ENCODE measurements around the gene ZIC4. TPM values are rescaled to one million over a fixed set of nuclear protein-coding genes. Genes with fewer than 3 reads are reported as not detected.

The ZIC4 gene
- polyA plus RNA-seq, 1 of the 3 experiments (the other 2 are of a cell fraction): 1.3 TPM

- DNase-seq: no peak
- Histone ChIP-seq H3K27me3 (ENCODE audit: insufficient read depth) (peaks cover 20% of the 10 kb centered on the region; the same call in 1 of the 2 replicates), H3K9me3 (no peaks in the 10 kb centered on the region), H3K27ac (ENCODE audit: low read depth in 2 of 2, low read length in 1 of 2) (no peak overlapping the region), H2AFZ (ENCODE audit: low read depth) (no peak overlapping the region), H4K20me1 (ENCODE audit: insufficient read depth) (no peaks in the 10 kb centered on the region), H3K36me3 (replicated peaks in 1 of 2; ENCODE audit: control insufficient read depth in 1 of 2, insufficient read depth in 2 of 2, low read length in 1 of 2) (no peaks in the 10 kb centered on the region), H3K9me2 (no peaks in the 10 kb centered on the region), H3K4me3 (ENCODE audit: low read depth in 2 of 2, low read length in 1 of 2) (no peak overlapping the region), H3F3A (replicated peaks; ENCODE audit: insufficient read depth) (no peaks in the 10 kb centered on the region), H3K79me2 (ENCODE audit: insufficient read depth) (no peaks in the 10 kb centered on the region), H3K9ac (no peak overlapping the region), H3K4me1 (ENCODE audit: control insufficient read depth in 1 of 2, insufficient read depth in 2 of 2, low read depth in 1 of 2, low read length in 1 of 2) (no peaks in the 10 kb centered on the region), H3K4me2 (no peak overlapping the region)
- CTCF ChIA-PET: interaction anchor here (0.7 kb wide), 1 partner anchor 1120 kb away, joined by 3 read pairs; no protein-coding TSS in a partner anchor
- POLR2A ChIA-PET: no interaction called here
- WGBS (ENCODE audit: low lambda C conversion rate): 33% methylated on average over 3 of the region's 3 CpGs
- TF ChIP-seq, protein P1, sequence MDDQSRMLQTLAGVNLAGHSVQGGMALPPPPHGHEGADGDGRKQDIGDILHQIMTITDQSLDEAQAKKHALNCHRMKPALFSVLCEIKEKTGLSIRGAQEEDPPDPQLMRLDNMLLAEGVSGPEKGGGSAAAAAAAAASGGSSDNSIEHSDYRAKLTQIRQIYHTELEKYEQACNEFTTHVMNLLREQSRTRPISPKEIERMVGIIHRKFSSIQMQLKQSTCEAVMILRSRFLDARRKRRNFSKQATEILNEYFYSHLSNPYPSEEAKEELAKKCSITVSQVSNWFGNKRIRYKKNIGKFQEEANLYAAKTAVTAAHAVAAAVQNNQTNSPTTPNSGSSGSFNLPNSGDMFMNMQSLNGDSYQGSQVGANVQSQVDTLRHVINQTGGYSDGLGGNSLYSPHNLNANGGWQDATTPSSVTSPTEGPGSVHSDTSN (IDR thresholded peaks at IDR 0.05): no peak
- TF ChIP-seq, protein P2, sequence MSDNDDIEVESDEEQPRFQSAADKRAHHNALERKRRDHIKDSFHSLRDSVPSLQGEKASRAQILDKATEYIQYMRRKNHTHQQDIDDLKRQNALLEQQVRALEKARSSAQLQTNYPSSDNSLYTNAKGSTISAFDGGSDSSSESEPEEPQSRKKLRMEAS (IDR thresholded peaks at IDR 0.05; ENCODE audit: low read depth): no peak
Observed at GRCh38 chr3:147427746-147428145, 21.4 kb upstream of the ZIC4 start.

- H3K27me3 ChIP-seq (ENCODE audit: insufficient read depth): peaks cover 28% of the 10 kb centered on the region
Observed at GRCh38 chr3:147426931-147427330, 20.6 kb upstream of the ZIC4 start.

GRCh38 chr3:147425388-147425850, 19.1 kb upstream of the ZIC4 start:
- H3K79me2 ChIP-seq (ENCODE audit: insufficient read depth): no peaks in the 10 kb centered on the region
- POLR2A ChIA-PET: no interaction called here
- H3K9me3 ChIP-seq: no peaks in the 10 kb centered on the region
- no peaks in the 10 kb centered on the region for H3K4me1 ChIP-seq (ENCODE audit: control insufficient read depth in 1 of 2, insufficient read depth in 2 of 2, low read depth in 1 of 2, low read length in 1 of 2)
- no peaks in the 10 kb centered on the region for H3F3A ChIP-seq (replicated peaks; ENCODE audit: insufficient read depth)
- no peak overlapping the region for H3K4me2 ChIP-seq
- 30% methylated on average over 1 of the region's 1 CpG for WGBS (ENCODE audit: low lambda C conversion rate)
- no peaks in the 10 kb centered on the region for H3K36me3 ChIP-seq (replicated peaks in 1 of 2; ENCODE audit: control insufficient read depth in 1 of 2, insufficient read depth in 2 of 2, low read length in 1 of 2)
- CTCF ChIA-PET: no interaction called here
- H3K27ac ChIP-seq (ENCODE audit: low read depth in 2 of 2, low read length in 1 of 2): no peak overlapping the region
- no peaks in the 10 kb centered on the region for H3K9me2 ChIP-seq
- H3K4me3 ChIP-seq (ENCODE audit: low read depth in 2 of 2, low read length in 1 of 2): no peak overlapping the region
- DNase-seq: no peak
- H4K20me1 ChIP-seq (ENCODE audit: insufficient read depth): no peaks in the 10 kb centered on the region
- H3K27me3 ChIP-seq (ENCODE audit: insufficient read depth): peaks cover 43% of the 10 kb centered on the region
- no peak overlapping the region for H2AFZ ChIP-seq (ENCODE audit: low read depth)
- H3K9ac ChIP-seq: no peak overlapping the region
- TF ChIP-seq, protein P1 (IDR thresholded peaks at IDR 0.05): no peak
- TF ChIP-seq FOXM1 (IDR thresholded peaks at IDR 0.05; ENCODE audit: low read depth) (no peak), FOXJ3 (CRISPR knock-in tag; IDR thresholded peaks at IDR 0.05) (no peak), MXI1 (IDR thresholded peaks at IDR 0.05; ENCODE audit: low read depth, low read length) (no peak), RFX5 (IDR thresholded peaks at IDR 0.05; ENCODE audit: low read length) (no peak), CHD2 (IDR thresholded peaks at IDR 0.05; ENCODE audit: low read length, partially characterized antibody) (no peak), TCF12 (IDR thresholded peaks at IDR 0.05) (no peak), NRF1 (IDR thresholded peaks at IDR 0.05; ENCODE audit: low read depth, low read length) (no peak), RCOR1 (IDR thresholded peaks at IDR 0.05; ENCODE audit: low read length) (no peak), GATA2 (CRISPR knock-in tag; IDR thresholded peaks at IDR 0.05) (no peak), RAD21 (IDR thresholded peaks at IDR 0.05; ENCODE audit: low read length) (no peak), RXRA (IDR thresholded peaks at IDR 0.05; ENCODE audit: borderline replicate concordance, low read depth) (no peak), TEAD4 (IDR thresholded peaks at IDR 0.05; ENCODE audit: borderline replicate concordance, insufficient read depth) (no peak), MEF2A (IDR thresholded peaks at IDR 0.05; ENCODE audit: borderline replicate concordance, low read depth) (no peak), USF1 (IDR thresholded peaks at IDR 0.05; ENCODE audit: borderline replicate concordance, low read depth) (no peak), YY1 (IDR thresholded peaks at IDR 0.05; ENCODE audit: low read depth) (no peak), USF2 (IDR thresholded peaks at IDR 0.05; ENCODE audit: borderline replicate concordance, low read depth, low read length) (no peak)
- TF ChIP-seq, protein P2 (IDR thresholded peaks at IDR 0.05; ENCODE audit: low read depth): no peak

More at GRCh38 chr3:147426931-147427330, 20.6 kb upstream of the ZIC4 start:
- Histone ChIP-seq H3K4me1 (ENCODE audit: control insufficient read depth in 1 of 2, insufficient read depth in 2 of 2, low read depth in 1 of 2, low read length in 1 of 2) (no peaks in the 10 kb centered on the region), H3F3A (replicated peaks; ENCODE audit: insufficient read depth) (no peaks in the 10 kb centered on the region), H3K9me2 (no peaks in the 10 kb centered on the region), H3K4me2 (no peak overlapping the region), H3K79me2 (ENCODE audit: insufficient read depth) (no peaks in the 10 kb centered on the region), H3K27ac (ENCODE audit: low read depth in 2 of 2, low read length in 1 of 2) (no peak overlapping the region), H3K36me3 (replicated peaks in 1 of 2; ENCODE audit: control insufficient read depth in 1 of 2, insufficient read depth in 2 of 2, low read length in 1 of 2) (no peaks in the 10 kb centered on the region), H3K9ac (no peak overlapping the region), H2AFZ (ENCODE audit: low read depth) (no peak overlapping the region), H4K20me1 (ENCODE audit: insufficient read depth) (no peaks in the 10 kb centered on the region), H3K4me3 (ENCODE audit: low read depth in 2 of 2, low read length in 1 of 2) (no peak overlapping the region), H3K9me3 (no peaks in the 10 kb centered on the region)
- 38% methylated on average over 2 of the region's 2 CpGs for WGBS (ENCODE audit: low lambda C conversion rate)
- TF ChIP-seq POLR2AphosphoS5 (IDR thresholded peaks at IDR 0.05; ENCODE audit: low read depth, low read length): no peak
- no peak for TF ChIP-seq TEAD4 (IDR thresholded peaks at IDR 0.05; ENCODE audit: borderline replicate concordance, insufficient read depth)
- no peak for TF ChIP-seq JUND (IDR thresholded peaks at IDR 0.05)
- ChIA-PET CTCF (no interaction called here), POLR2A (no interaction called here)
- no peak for DNase-seq
